ENCODE measurements around the gene LTBP3.
A peak's percentile ranks its signal among the peaks of the same experiment; 100 is the strongest.

The LTBP3 gene

GRCh38 chr11:65502274-65502554, 55.9 kb downstream of the LTBP3 start:
- no peak for DNase-seq (ENCODE audit: low read depth)
- H3K4me3 ChIP-seq (ENCODE audit: low read depth, low read length) = peak overlapping the region; percentile 80

GRCh38 chr11:65501472-65502273, 56.5 kb downstream of the LTBP3 start:
- DNase-seq (ENCODE audit: low read depth) = peak; percentile 75
- TF ChIP-seq CTCF (conservative IDR thresholded peaks at IDR 0.05; ENCODE audit: low read depth, low read length) = no peak
- H3K4me3 ChIP-seq (ENCODE audit: low read depth, low read length) = peak overlapping the region; percentile 80

More at GRCh38 chr11:65502274-65502554, 55.9 kb downstream of the LTBP3 start:
- TF ChIP-seq CTCF (conservative IDR thresholded peaks at IDR 0.05; ENCODE audit: low read depth, low read length) = no peak

- DNase-seq (ENCODE audit: low read depth) = no peak
- no peak for TF ChIP-seq CTCF (conservative IDR thresholded peaks at IDR 0.05; ENCODE audit: low read depth, low read length)
- peak overlapping the region; percentile 80 for H3K4me3 ChIP-seq (ENCODE audit: low read depth, low read length)
These were observed 57.0 kb downstream of the LTBP3 start for GRCh38 chr11:65501186-65501471.

- TF ChIP-seq CTCF (conservative IDR thresholded peaks at IDR 0.05; ENCODE audit: low read depth, low read length) = no peak
- DNase-seq (ENCODE audit: low read depth) = peak; percentile 69
- H3K4me3 ChIP-seq (ENCODE audit: low read depth, low read length) = peak overlapping the region; percentile 80
These were observed 57.6 kb downstream of the LTBP3 start for GRCh38 chr11:65500387-65501185.

- no peak for DNase-seq (ENCODE audit: low read depth)
- H3K4me3 ChIP-seq (ENCODE audit: low read depth, low read length) = peak overlapping the region; percentile 80
- TF ChIP-seq CTCF (conservative IDR thresholded peaks at IDR 0.05; ENCODE audit: low read depth, low read length) = no peak
These were observed 58.3 kb downstream of the LTBP3 start for GRCh38 chr11:65499713-65500386.

GRCh38 chr11:65498977-65499712, 59.0 kb downstream of the LTBP3 start, which contains the start of gene MALAT1:
Gene MALAT1 (plus strand): TSS chr11:65499045.
- no peak for TF ChIP-seq CTCF (conservative IDR thresholded peaks at IDR 0.05; ENCODE audit: low read depth, low read length)
- peak; percentile 99 for DNase-seq (ENCODE audit: low read depth)
- peak within 1 kb of the TSS; percentile 80 for H3K4me3 ChIP-seq (ENCODE audit: low read depth, low read length)

All from choroid plexus epithelial cell (primary cell).